G401.6 (cell line): ENCODE measurements around the gene TFDP1.

Source experiments
- FAIRE-seq: peaks from 2 replicates; lab custom pipeline; 2012; peaks lifted over from hg19 to GRCh38; lab: Jason Lieb, UNC

The TFDP1 gene

DNA sequence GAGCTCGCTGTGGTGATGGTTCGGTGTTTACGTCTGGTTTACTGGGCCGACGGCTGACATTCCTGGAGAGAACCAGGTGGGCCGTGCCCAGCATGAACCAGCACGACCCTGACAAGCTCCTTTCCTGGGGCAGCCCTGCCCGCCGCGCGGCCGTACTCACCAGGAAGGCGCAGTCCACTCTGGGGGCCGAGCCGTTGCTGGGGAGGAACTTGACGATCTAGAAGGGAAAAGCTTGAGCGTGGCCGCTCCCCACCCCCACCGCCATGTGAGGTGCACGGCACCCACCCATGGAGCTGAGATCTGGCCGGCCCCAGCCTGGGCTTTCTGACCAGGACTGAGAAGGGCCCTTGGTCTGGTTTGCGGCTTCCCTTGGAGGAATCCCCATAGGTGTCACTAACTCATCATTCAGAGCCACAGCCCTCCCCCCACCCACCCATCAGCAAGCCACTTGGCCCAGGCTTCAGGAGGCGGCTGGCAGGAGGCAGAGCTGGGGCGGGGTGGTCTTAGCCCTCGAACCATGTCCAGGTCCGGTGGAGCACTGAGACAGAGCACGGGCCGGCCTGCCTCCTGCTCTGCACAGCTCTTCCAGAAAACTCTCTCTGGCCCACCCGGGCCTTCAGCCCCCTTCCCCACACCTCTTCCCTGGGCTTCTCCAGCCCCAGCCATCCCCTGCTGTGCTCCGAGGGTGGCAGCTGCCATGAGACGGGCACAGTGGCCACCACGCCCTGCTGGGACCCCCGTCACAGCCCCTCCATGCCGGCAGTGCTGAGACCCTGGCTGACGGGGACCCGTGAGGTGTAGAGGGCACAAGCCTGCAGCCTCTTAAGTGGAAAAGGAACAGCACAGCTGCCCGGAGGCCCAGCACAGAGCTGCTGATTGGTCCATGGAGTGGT lies 67.2 kb downstream of the TFDP1 start:
- FAIRE-seq: no peak

DNA sequence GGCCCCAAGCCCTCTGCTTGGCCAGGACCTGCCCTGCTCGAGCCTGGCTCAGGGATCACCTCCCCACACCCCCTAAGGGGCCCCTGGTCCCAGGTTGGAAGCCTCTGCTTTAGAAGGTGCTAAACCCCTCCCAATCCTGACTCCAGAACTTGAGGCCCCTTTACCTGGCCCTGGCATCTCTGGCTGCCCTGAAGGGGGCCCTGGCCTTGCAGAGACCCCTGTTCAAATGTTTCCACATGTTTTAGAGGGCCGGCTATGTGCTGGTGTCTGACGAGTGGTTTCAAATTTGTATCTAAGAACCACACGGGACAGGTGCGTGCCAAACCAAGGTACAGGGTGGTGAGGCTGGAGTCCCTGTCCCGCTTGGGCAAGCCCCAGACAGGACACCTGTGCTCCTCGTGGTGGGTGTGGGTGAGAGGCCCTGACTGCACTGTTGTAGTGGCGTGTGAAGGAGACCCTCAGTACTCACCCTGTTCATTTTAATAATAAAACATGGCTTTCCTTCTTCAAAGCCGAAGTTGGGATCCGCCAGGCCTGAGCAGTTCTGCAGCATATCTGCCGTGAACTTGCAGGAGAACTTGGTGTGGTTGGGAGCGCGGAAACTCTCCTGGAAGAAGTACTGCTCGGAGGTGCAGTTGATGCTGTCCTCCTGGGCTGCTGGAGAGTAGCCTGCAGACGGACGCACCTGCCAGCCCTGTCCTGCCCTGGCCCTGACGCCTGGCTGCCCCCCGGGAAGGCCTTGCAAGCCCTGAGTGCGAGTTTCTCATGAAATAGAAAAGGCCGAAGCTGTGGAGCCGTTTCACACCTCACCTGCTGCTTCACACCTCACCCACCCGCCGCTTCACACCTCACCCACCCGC lies 68.1 kb downstream of the TFDP1 start:
- no peak for FAIRE-seq

- FAIRE-seq: no peak
Observed at GRCh38 chr13:113653264-113654174, 69.0 kb downstream of the TFDP1 start.

DNA sequence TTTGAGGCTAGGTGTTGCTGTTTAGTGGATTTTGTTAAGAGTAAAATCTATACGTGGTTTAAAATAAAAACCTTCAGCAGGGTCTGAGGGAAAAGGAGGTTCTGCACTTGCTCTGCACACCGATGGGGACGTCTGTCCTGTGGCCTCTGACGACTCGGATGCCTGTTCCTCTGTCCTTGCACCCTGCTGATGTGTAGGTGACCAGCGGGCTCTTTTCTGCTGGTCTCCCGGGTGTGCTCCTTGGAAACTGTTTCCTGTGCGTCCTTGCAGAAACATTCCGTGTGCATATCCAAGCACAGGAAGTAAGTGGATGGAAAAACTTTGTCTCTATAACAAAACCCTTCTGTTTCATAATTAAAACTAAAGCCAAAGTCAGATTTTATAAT lies 69.6 kb downstream of the TFDP1 start:
- no peak for FAIRE-seq

GRCh38 chr13:113654591-113655345 lies 70.2 kb downstream of the TFDP1 start:
- FAIRE-seq: no peak

GRCh38 chr13:113655346-113656002 lies 70.9 kb downstream of the TFDP1 start:
- no peak for FAIRE-seq

DNA sequence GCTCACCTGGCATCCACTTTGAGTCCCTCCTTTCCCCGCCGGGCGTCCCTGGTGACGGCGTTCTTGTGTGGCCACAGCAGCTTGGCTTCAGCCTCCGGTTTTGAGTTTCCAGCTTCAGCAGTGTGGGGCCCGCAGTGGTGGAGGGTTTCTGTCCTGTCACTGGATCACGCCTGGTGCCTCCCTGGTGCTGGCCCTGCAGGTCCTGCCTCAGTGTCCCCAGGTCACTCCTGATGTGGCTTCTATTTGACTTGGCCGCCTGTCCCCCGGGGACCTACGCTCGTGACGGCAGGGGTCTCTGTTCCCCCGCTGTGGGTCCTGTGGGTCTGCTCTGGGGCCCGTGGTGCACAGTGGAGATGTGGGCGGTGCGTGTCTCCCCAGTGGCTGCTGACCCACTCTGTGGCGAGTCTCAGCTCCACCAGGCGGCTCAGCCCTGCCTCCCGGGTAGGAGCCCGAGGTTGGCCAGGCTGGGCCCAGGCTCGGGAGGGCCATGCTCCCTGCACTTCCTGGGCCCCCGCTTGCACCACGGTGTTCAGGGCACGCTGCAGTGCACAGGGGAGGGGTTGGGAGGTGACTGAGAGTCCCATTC lies 71.5 kb downstream of the TFDP1 start:
- FAIRE-seq: no peak

GRCh38 chr13:113656831-113657671 lies 72.5 kb downstream of the TFDP1 start:
- FAIRE-seq: no peak

DNA sequence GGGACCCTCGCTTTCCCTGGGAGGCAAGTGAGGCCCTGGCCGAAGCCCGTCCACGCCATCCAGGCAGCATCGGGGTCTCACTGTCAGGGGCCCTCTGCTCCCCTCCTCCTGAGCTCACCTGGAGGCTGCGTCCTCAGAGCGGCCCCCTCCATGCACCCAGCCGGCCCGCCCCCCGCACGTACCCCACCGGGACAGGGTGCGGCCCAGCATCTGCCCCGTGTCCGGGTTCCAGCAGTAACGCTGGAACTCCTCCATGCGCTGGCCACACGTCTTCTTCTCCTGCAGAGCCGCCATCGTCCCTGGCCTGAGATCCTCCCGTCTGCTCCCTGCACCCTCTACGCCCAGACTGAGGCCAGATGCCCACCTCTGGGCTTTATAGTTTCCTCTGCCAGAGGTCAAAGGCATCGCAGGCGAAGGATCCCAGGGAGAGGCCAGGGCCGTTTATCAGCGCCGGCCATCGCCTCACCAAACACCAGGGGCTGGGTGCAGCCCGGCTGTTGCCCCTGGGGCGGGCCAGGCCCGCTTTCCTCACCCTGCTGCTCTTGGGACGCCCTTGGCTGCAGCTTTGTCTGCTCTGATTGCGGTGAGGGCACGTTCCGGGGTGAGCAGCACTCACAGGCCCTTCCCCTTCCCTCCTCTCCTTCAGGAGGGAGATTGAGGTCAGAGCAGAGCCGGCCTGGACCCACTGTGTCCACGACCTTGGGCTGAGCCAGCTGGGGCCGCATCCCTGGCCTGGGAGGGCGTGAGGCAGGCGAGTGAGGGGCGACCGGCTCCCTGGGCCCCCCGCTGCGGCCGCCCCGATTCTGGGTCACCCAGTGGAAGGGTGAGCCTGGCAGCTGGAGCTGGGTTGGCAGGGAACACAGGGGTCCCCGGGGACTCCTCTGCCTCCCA lies 73.5 kb downstream of the TFDP1 start, which contains the start of gene ATP4B:
TSS of gene ATP4B (minus strand) at position 348 of the 891 bp plus-strand sequence. CDS start at position 294, 54 bp downstream.
- no peak for FAIRE-seq

- no peak for FAIRE-seq
Observed at GRCh38 chr13:113658836-113659235, 74.3 kb downstream of the TFDP1 start.

DNA sequence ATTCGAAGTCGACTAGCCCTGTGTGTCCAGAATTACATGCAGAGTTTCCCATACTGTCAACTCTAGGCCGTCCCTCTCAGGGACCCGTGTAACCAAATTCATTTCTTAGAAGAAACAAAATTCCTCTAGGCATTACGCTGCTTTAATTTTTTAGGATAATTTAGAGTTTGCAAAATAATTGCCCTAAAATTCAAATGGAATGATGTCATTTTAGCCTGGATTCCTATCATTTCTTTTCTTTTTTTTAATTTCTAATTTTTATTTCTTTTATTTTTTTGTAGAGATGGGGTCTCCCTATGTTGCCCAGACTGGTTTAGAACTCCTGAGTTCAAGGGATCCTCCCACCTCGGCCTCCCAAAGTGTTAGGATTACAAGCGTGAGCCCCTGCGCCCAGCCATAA lies 74.8 kb downstream of the TFDP1 start:
- no peak for FAIRE-seq

- FAIRE-seq: no peak
Observed at GRCh38 chr13:113660066-113660465, 75.5 kb downstream of the TFDP1 start.

GRCh38 chr13:113661509-113661908 lies 77.0 kb downstream of the TFDP1 start:
- FAIRE-seq: no peak

GRCh38 chr13:113663934-113664333 lies 79.4 kb downstream of the TFDP1 start:
- FAIRE-seq: no peak

DNA sequence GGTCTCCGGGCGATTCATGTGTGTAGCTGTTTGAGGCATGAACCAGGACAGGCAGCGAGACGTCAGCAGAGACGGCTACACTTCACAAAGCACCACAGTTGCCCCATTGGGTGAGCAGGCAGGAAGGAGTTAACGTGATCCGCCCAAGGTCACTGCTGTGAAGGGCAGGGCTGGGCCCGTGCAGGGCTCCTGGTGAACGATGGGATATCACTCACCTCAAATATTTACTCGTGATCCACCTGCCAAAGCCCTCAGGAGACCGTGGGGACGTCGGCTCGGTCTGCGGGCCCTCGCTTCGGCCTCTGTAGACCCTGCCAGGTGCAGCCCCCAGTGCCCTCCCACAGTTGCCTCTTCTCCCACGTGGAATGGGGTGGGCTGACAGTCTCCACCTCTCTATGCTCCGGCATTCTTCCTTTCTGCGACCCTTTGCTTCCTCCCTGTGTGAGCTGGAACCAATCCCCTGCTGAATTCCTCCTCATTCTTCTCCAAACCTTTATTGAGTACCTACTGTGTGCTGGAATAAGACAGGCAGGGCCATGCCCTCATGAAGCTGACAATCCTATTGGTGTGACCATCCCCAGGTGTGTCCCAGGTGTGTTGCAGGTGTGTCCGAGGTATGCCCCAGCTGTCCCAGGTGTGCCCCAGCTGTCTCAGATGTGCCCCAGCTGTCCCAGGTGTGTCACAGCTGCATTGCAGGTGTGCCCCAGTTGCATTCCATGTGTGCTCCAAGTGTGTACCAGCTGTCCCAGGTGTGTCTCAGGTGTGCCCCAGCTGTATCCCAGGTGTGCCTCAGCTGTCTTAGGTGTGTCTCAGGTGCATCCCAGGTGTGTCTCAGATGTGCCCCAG lies 80.4 kb downstream of the TFDP1 start:
- no peak for FAIRE-seq

DNA sequence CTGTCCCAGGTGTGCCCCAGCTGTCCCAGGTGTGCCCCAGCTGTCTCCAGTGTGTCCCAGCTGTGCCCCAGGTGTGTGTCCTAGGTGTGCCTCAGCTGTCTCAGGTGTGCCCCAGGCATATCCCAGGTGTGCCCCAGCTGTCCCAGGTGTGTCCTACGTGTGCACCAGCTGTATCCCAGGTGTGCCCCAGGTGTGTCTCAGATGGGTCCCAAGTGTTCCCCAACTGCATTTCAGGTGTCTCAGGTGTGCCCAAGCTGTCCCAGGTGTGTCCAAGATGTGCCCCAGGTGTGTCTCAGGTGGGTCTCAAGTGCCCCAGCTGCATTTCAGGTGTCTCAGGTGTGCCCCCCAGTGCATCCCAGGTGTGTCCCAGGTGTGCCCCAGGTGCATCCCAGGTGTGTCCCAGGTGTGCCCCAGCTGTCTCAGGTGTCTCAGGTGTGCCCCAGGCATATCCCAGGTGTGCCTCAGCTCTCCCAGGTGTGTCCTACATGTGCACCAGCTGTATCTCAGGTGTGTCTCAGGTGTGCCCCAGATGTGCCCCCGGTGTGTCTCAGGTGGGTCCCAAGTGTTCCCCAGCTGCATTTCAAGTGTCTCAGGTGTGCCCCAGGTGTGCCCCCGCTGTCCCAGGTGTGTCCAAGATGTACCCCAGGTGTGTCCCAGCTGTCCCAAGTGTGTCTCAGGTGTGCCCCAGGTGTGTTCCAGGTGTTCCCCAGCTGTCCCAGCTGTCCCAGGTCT lies 81.2 kb downstream of the TFDP1 start:
- FAIRE-seq: no peak

DNA sequence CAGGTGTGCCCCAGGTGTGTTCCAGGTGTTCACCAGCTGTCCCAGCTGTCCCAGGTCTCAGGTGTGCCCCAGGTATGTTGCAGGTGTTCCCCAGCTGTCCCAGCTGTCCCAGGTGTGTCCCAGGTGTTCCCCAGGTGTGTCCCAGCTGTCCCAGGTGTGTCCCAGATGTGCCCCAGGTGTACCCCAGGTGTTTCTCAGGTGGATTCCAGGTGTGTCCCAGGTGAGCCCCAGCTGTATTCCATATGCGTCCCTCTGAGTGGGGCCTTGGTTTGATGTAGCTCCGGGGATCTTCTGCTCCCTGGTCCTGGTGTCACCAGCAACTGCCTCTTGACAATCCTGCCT lies 81.7 kb downstream of the TFDP1 start:
- no peak for FAIRE-seq
